ENCODE data around the gene ARHGAP15.

- TF ChIP-seq ZNF274 (IDR thresholded peaks at IDR 0.05; ENCODE audit: low read depth, low read length) = no peak
- TF ChIP-seq YY1 (IDR thresholded peaks at IDR 0.05; ENCODE audit: insufficient read depth, insufficient read length) = no peak
- TF ChIP-seq SUZ12 (IDR thresholded peaks at IDR 0.05; ENCODE audit: extremely low read depth, insufficient read depth, insufficient read length) = no peak
These were observed 21.1 kb downstream of the ARHGAP15 start for GRCh38 chr2:143150287-143150686.

Measured in NT2/D1 (cell line).